Erythroblast (primary cell): ENCODE data around the gene CST7.
"Not testable (repeated sequence)": the region's sequence is repeated elsewhere in the genome, so short reads cannot be mapped to it uniquely, and the experiment has no call there.

Source experiments
- DNase-seq, 2 experiments: peaks; one replicate each; lab custom pipeline; 2025; lab: John Stamatoyannopoulos, UW
- GATA1 ChIP-seq: IDR thresholded peaks from 2 replicates; pipeline ENCODE4 v1.6.1; 2011; ENCODE audit warnings: low read depth, mild to moderate bottlenecking, control low read depth, low read length, moderate library complexity
- POLR2A ChIP-seq: IDR thresholded peaks from 2 replicates; pipeline ENCODE4 v1.6.1; 2011; ENCODE audit warnings: mild to moderate bottlenecking, low read length

CST7 gene

DNA sequence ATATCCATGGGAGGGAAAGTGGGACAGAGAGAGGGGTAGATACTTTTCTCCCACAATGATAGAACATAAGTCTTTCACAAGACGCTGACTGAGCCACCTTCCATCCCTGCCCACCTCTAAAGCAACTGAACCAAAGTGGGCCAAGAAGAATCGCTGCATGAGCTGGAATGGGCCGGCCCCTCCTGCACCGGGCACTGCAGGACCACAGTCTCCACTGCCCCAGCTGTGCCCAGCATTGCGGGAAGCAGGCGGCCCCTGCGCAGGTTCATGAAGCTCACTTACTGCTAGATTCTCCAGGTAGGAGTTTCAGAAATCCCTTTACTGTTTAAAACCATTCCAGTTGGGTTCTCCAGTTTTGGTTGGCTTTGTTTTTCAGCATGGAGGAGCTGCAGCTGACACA is 32.0 kb upstream of the CST7 start:
- DNase-seq = no peak
- no peak for TF ChIP-seq GATA1
- no peak for TF ChIP-seq POLR2A

DNA sequence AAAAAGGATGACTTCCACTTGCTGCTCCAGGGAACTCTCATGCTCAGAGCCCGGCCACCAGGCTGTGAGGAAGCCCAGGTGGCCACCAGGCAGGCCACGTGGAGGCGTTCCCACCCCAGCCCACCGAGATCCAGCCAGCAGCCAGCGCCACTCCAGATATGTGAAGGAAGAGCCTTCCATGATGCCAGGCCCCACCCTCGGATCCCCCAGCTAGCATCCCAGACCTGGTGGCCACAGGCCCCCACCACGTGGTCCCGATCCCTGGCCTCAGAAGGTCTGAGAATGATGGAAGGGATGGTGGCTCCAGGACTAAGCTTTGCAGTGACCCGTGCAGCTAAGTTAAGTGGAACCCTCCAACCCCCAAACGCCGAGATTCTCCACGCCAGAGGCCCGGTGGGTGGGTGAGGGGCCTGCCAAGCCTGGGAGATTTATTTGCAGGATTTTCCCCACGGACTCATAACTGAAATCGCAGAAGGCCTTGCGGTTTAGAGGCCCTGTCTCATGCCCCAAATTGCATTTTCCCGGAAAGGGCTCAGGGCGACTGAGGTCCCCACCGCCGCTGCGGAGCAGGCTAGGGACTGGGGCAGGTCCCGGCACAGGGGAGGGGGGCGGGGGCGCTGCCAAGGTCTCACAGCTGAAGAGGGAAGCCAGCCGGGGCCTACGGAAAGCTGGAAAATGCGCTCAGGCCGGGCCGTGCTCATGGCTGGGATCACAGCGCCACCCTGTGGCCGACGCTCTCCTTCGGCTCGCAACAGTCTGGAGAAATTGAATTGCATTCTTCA is 31.1 kb upstream of the CST7 start:
- DNase-seq = peak; percentile 52 to 72
- TF ChIP-seq GATA1 (no peak), POLR2A (no peak)

DNA sequence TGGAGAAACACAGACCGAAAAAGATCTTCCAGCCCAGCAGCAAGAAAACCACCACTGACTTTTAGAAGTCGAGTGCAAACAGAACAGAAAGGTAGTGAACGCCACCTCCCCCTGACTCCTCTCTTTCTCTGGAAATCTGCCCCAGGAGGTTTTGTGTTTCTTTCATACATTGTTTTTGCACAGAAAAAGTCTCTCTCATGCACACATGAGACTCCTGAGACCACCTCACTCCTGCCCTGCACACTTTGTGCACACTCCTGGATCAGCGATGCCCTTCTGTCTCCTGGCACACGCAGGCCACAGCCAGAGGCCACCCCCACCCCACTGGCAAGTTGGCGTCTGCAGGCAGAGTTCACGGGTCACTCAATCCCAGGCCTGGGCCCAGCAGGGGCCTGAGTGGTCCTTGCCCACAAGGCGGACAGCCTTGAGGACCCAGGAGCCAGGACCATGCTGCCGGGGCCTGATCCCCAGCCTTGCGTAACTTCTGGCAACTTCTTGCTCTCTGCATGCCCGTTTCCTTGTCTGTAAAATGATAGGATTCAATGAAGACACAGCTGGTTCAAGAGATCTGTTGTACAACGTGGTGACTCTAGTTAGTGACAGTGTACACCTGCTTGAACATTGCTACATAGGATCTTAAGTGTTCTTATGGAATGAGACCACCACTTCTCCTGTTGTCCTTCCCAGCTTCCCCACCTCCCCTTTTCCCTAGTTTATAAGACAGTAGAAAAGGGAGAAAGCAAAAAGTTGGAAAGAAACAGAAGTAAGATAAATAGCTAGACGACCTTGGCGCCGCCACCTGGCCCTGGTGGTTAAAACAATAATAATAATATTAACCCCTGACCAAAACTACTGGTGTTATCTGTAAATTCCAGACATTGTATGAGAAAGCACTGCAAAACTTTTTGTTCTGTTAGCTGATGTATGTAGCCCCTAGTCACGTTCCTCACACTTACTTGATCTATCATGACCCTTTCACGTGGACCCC is 30.2 kb upstream of the CST7 start:
- DNase-seq = no peak
- TF ChIP-seq POLR2A (no peak), GATA1 (no peak)

DNA sequence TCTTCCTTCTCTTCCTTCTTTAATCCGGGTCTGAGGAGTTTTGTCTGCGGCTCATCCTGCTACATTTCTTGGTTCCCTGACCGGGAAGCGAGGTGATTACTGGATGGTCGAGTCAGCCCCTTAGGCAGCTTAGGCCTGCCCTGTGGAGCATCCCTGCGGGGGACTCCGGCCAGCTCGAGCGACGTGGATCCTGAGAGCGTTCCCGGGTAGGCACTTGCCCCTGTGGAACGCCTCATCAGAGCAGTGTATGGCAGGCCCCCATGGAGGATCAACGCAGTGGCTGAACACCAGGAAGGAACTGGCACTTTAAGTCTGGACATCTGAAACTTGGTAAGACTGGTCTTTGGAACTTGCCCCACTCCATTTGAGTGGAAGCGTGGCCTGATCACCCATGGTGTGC is 29.4 kb upstream of the CST7 start:
- DNase-seq = not testable (repeated sequence)

DNA sequence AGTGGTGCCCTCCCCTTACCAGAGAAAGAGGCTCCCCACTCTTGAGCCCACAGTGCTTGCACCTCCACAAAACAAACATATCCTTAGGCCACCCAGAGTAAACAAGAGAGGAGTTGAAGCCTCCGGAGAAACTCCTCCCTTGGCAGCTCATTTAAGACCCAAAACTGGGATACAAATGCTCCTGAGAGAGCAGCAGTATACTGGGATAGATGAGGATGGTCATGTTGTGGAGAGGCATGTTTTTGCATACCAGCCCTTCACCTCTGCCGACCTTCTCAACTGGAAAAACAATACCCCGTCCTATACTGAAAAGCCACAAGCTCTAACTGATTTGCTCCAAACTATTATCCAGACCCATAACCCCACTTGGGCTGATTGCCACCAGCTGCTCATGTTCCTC is 28.4 kb upstream of the CST7 start:
- DNase-seq = not testable (repeated sequence)

DNA sequence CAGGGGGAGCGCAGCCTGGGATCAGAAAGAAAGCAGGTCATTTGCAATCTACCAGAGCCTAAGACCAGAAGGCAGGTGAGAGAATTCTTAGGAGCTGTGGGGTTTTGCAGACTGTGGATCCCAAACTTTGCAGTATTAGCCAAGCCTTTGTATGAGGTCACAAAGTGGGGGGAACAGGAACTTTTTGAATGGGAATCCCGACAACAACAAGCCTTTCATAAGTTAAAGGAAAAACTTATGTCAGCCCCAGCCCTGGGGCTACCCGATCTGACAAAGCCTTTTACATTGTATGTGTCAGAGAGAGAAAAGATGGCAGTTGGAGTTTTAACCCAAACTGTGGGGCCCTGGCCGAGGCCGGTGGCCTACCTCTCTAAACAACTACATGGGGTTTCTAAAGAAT is 19.8 kb upstream of the CST7 start:
- not testable (repeated sequence) for DNase-seq

DNA sequence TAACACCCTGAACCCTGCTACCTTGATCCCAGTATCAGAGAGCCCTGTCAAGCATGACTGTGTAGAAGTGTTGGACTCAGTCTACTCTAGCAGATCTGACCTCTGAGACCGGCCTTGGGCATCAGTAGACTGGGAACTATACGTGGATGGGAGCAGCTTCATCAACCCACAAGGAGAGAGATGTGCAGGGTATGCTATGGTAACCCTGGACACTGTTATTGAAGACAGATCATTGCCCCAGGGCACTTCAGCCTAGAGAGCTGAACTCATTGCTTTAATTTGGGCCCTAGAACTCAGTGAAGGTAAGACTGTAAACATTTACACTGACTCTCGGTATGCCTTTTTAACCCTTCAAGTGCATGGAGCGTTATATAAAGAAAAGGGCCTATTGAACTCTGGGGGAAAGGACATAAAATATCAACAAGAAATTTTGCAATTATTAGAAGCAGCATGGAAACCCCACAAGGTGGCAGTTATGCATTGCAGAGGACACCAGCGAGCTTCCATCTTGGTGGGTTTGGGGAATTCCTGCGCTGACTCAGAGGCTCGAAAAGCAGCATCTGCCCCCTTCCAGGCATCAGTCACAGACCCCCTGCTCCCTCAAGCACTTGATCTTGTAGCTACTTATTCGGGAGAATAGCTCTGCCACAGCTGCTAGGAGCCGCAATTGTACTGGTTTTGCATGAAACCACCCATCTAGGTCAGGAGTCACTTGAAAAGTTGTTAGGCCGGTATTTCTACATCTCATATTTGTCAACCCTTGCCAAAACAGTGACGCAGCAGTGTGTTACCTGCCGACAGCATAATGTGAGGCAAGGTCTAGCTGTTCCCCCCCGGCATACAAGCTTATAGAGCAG is 19.0 kb upstream of the CST7 start:
- DNase-seq = not testable (repeated sequence)

DNA sequence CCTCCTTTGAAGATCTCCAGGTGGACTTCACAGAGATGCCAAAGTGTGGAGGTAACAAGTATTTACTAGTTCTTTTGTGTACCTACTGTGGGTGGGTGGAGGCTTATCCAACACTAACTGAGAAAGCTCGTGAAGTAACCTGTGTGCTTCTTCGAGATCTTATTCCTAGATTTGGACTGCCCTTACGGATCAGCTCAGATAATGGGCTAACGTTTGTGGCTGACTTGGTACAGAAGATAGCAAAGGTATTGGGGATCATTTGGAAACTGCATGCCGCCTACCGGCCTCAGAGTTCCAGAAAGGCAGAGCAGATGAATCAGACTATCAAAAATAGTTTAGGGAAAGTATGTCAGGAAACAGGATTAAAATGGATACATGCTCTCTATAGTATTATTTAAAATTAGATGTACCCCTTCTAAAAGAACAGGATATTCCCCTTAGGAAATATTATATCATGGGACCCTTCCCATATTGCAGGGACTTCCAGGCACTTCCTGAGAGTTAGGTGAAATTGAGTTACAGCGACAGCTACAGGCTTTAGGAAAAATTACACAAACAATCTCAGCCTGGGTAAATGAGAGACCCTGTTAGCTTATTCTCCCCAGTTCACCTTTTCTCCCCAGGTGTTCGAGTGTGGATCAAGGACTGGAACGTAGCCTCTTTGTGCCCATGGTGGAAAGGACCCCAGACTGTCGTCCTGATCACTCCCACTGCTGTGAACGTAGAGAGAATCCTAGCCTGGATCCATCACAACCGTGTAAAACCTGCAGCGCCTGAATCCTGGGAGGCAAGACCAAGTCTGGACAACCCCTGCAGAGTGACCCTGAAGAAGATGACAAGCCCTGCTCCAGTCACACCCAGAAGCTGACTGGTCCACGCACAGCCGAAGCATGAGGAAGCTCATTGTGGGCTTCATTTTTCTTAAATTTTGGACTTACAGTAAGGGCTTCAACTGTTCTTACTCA is 18.1 kb upstream of the CST7 start:
- DNase-seq = not testable (repeated sequence)

DNA sequence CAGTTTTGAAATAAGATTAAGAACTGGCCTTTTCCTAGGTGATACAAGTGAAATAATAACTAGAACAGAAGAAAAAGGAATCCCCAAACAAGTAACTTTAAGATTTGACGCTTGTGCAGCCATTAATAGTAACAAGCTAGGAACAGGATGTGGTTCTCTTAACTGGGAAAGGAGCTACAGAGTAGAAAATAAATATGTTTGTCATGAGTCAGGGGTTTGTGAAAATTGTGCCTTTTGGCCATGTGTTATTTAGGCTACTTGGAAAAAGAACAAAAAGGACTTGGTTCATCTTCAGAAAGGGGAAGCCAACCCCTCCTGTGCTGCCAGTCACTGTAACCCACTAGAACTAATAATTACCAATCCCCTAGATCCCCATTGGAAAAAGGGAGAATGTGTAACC is 17.2 kb upstream of the CST7 start:
- not testable (repeated sequence) for DNase-seq

DNA sequence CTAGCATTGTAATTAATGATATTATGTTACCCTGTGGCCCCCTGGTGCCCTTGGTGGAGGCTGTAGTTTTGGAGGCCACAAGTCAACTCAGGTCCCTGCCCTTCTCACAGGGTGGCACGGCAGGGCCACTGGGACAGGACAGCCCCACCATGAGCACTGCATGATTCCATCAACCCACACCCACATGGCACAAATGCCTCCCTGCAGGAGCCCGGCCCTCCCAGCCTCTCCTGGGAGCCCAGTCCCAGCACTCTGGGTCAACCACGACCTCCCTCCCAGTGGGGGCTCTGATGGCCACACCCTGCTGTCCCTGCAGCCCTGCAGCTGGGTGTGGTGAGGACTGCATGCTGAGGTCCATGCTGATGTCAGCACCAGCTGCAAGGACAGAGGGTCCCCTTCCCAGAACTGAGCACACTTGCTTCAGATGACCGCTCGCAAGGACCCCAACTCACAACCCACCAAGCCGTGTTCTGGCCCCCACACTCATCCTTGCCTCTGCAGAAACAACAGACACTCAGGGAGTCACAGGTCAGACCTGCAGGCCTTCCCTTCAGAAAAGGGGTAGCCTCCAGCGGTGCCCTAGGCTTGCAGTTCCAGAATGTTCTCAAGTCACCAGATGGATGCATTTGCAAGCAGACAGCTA is 15.7 kb upstream of the CST7 start:
- TF ChIP-seq GATA1 (no peak), POLR2A (no peak)
- DNase-seq = no peak

DNA sequence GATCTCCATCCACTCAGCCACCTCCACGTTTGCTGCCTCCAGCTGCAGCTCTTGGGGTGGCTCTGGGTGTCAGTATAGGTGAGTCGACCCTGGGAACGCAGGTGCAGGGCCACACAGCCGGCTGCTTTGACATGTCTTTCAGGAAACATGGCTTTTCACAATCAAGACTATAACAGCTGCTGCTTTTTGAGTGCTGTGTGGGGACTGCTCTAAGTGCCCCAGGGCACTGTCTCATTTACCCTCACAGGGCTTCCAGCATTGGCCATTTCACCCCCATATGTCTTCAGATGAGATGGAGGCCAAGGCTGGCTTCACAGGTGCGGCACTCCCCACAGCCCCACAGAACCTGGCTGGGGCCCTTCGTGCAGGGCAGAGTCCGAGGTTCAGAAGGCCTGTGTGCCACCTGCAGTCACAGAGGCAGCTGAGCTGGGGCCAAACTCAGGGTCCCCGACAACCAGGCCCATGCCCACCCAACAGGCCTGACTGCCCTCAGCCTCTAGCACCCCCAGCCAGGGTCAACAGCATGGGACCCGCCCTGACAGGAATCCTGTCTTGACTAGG is 14.9 kb upstream of the CST7 start:
- TF ChIP-seq POLR2A = no peak
- no peak for DNase-seq

DNA sequence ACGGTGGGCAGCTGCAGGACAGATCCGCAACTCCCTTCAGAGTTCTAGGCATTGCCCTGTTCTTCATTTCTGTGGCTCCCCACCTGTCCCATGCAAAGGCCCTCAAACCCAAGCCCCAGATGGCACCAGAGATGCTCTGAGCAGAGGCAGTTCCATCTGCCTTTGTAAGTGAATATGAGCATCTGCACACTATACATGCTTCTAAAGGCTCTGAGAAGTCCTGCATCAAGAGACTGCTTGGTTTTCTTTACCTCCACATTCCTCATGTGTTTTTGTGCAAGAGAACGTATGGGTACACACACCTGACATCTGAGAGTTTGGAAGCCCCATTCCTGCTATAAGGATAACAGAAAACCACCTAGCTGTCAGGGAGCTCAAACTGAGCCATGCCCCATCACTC is 14.4 kb upstream of the CST7 start:
- TF ChIP-seq POLR2A = no peak
- TF ChIP-seq GATA1 = no peak
- no peak for DNase-seq

DNA sequence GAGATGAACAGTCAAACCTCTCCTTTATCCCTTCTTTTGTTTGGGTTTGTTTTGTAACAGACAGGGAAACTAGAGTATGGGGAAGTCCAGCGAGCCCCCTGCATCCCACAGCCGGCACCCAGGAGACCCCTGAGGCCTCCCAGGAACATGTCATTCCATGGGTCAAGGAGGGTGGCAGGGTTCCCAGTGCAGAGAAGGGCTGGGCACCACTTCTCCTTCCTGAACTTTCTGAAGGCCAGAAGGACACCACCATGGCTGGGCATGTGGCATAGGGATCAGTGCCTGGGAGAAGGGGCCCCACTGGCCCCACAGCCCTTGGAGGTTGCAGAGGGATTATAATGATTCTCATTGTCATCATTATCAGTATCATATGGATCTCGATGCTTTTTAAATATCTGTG is 13.9 kb upstream of the CST7 start:
- DNase-seq = no peak
- TF ChIP-seq POLR2A (no peak), GATA1 (no peak)
